BLaER1 (cell line): Measurements from ENCODE around the gene GPC6.

ENCODE experiments used
- H3K27ac ChIP-seq: shearing (Covaris generic); formaldehyde crosslinking; 2 replicates; pipeline ENCODE4 v1.8.1; 2022
- H3K27me3 ChIP-seq: shearing (Covaris generic); formaldehyde crosslinking; 2 replicates; pipeline ENCODE4 v1.8.1; 2022
- H3K36me3 ChIP-seq: shearing (Covaris generic); formaldehyde crosslinking; 2 replicates; pipeline ENCODE4 v1.8.1; 2022
- H3K4me1 ChIP-seq: shearing (Covaris generic); formaldehyde crosslinking; 2 replicates; pipeline ENCODE4 v1.8.1; 2022
- H3K4me2 ChIP-seq: shearing (Covaris generic); formaldehyde crosslinking; 2 replicates; pipeline ENCODE4 v1.8.1; 2022
- H3K4me3 ChIP-seq: shearing (Covaris generic); formaldehyde crosslinking; 2 replicates; pipeline ENCODE4 v1.8.1; 2022
- H3K9ac ChIP-seq: shearing (Covaris generic); formaldehyde crosslinking; 2 replicates; pipeline ENCODE4 v1.8.1; 2022
- H3K9me3 ChIP-seq: shearing (Covaris generic); formaldehyde crosslinking; 2 replicates; pipeline ENCODE4 v1.8.1; 2022
- H4K20me1 ChIP-seq: shearing (Covaris generic); formaldehyde crosslinking; 2 replicates; pipeline ENCODE4 v1.8.1; 2022
- Cebpa-rat ChIP-seq: shearing (Covaris generic); IDR thresholded peaks from 2 replicates; pipeline ENCODE4 v1.8.1; 2022

The GPC6 gene

DNA sequence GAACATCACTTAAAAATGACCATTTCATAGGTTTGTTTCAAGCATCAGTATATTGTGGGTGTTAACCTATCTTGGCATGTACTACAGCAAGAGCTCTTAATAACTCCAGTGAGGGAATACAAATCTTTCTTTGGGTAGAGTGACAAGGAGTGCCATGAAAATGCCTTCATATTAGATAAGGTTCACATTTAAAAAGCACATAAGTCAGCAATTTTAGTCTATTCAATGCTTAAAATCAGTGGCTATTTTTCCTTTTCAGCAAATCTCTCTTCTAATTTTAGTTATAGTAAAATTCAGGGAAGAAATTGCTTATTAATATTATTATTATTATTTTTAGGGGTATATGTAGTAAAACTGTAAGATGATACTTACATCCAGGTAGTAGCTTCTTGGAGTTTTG, 291.1 kb downstream of the GPC6 start:
- H4K20me1 ChIP-seq: no peaks in the 10 kb centered on the region

DNA sequence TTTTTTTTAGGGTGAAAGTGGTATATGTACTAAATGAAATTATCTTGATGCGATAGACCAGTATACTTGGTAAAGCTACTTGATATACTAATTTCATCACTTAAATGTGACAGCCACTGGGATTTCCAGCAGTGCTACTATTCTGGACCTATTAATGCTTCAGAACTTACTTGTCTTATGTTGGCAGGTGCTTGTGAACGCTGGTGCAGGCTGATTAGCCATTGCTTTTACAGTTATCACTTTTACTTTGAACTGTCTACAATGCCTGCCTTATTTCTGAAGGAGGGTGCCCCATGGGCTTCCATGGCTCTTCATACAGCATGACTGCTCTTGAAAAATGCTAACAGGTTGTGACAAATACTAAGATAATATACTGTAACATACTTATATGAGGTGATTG, 294.7 kb downstream of the GPC6 start:
- Histone ChIP-seq H3K4me3 (no peak overlapping the region), H3K4me1 (no peaks in the 10 kb centered on the region), H3K9ac (no peak overlapping the region), H3K27me3 (no peaks in the 10 kb centered on the region), H3K36me3 (no peaks in the 10 kb centered on the region), H3K9me3 (no peaks in the 10 kb centered on the region), H3K27ac (no peak overlapping the region), H3K4me2 (no peak overlapping the region), H4K20me1 (no peaks in the 10 kb centered on the region)
- no peak for TF ChIP-seq Cebpa-rat

More for the DNA sequence above, 291.1 kb downstream of the GPC6 start:
- no peak overlapping the region for H3K4me2 ChIP-seq
- H3K36me3 ChIP-seq: no peaks in the 10 kb centered on the region
- no peak overlapping the region for H3K4me3 ChIP-seq
- H3K9ac ChIP-seq: no peak overlapping the region
- H3K4me1 ChIP-seq: no peaks in the 10 kb centered on the region
- no peaks in the 10 kb centered on the region for H3K9me3 ChIP-seq
- TF ChIP-seq Cebpa-rat: no peak
- H3K27me3 ChIP-seq: no peaks in the 10 kb centered on the region
- no peak overlapping the region for H3K27ac ChIP-seq

- H3K27ac ChIP-seq: no peak overlapping the region
- no peak overlapping the region for H3K4me3 ChIP-seq
- no peak overlapping the region for H3K4me2 ChIP-seq
- H3K27me3 ChIP-seq: no peaks in the 10 kb centered on the region
- no peak for TF ChIP-seq Cebpa-rat
- H3K36me3 ChIP-seq: no peaks in the 10 kb centered on the region
- no peaks in the 10 kb centered on the region for H3K9me3 ChIP-seq
- H4K20me1 ChIP-seq: no peaks in the 10 kb centered on the region
- no peak overlapping the region for H3K9ac ChIP-seq
- H3K4me1 ChIP-seq: no peaks in the 10 kb centered on the region
Measured at GRCh38 chr13:93522501-93522900, 295.9 kb downstream of the GPC6 start.

DNA sequence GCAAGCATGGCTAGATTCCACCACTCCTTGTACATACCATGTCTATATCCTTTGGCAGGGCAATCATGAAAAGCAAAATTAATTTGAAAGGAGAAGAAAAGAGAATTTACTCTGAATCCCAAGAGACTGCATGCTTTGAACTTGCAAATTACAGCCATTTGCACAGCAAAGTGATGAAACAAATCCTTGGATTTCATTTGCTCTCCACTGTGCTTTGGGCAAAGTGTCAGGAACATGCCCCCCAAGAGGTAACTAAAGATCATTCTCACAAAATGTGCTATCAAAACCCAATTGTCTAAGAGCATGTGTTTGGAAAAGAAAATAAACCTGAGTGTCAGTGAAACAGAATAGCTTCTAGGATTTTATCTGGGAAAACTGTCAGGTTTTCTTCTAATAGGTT, 298.5 kb downstream of the GPC6 start:
- Histone ChIP-seq H3K9me3 (no peaks in the 10 kb centered on the region), H3K27me3 (no peaks in the 10 kb centered on the region), H3K4me2 (no peak overlapping the region), H4K20me1 (no peaks in the 10 kb centered on the region), H3K4me3 (no peak overlapping the region), H3K36me3 (no peaks in the 10 kb centered on the region), H3K27ac (no peak overlapping the region), H3K9ac (no peak overlapping the region), H3K4me1 (no peaks in the 10 kb centered on the region)
- TF ChIP-seq Cebpa-rat: no peak

- Histone ChIP-seq H3K27ac (no peak overlapping the region), H3K4me1 (no peaks in the 10 kb centered on the region), H3K36me3 (no peaks in the 10 kb centered on the region), H3K27me3 (no peaks in the 10 kb centered on the region), H3K9me3 (no peaks in the 10 kb centered on the region), H3K9ac (no peak overlapping the region), H3K4me2 (no peak overlapping the region), H3K4me3 (no peak overlapping the region), H4K20me1 (no peaks in the 10 kb centered on the region)
- no peak for TF ChIP-seq Cebpa-rat
Measured at GRCh38 chr13:93527748-93528297, 301.2 kb downstream of the GPC6 start.

DNA sequence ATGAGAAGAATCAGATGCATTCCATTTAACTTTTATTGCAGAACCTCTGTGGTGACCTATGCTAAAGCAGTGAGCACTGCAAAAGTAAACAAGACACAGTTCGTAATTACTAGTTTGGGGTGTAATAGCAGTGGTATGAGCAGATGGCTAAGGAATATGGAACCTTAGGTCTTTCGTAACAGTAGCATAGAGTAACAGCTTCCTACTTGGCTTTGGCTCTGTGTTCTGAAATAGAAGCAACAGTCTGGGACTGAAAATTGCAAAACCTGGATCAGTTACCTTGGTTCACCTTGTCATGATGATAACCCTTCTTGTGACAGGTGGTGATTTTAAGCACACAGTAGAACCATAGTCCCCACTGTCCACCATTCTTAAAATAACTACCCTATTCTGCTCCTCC, 303.4 kb downstream of the GPC6 start:
- Histone ChIP-seq H3K4me2 (no peak overlapping the region), H3K27me3 (no peaks in the 10 kb centered on the region), H4K20me1 (no peaks in the 10 kb centered on the region), H3K27ac (no peak overlapping the region), H3K9ac (no peak overlapping the region), H3K9me3 (no peaks in the 10 kb centered on the region), H3K36me3 (no peaks in the 10 kb centered on the region), H3K4me1 (no peaks in the 10 kb centered on the region), H3K4me3 (no peak overlapping the region)
- TF ChIP-seq Cebpa-rat: no peak

DNA sequence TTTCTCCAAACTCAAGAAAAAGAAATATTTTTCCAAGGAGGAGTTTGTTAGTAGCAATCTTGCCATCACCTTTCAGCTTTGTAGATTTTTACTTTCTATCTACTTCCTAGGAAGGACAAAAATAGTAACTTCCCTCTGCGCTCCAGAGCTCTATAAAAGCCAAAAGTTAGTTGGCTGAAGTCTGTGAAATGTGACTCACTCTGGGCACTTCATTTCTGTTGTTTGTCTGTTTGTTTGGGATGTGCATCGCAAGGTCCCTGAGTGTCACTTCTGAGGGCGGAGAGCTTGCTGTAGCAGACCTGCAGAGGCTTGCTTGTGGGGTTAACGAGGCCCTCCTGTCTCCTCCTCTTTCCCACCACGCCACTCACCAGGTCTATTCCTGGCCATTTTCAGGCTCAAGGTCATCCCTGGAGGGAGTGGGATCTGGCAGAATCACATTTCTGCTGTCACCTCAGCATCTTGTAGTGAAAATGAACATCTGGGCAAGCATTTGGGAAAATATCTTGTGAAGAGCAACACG, 307.6 kb downstream of the GPC6 start:
- TF ChIP-seq Cebpa-rat: no peak
- no peaks in the 10 kb centered on the region for H4K20me1 ChIP-seq
- H3K27ac ChIP-seq: no peak overlapping the region
- no peak overlapping the region for H3K9ac ChIP-seq
- H3K9me3 ChIP-seq: no peaks in the 10 kb centered on the region
- no peaks in the 10 kb centered on the region for H3K36me3 ChIP-seq
- no peak overlapping the region for H3K4me2 ChIP-seq
- H3K27me3 ChIP-seq: no peaks in the 10 kb centered on the region
- H3K4me3 ChIP-seq: no peak overlapping the region
- no peaks in the 10 kb centered on the region for H3K4me1 ChIP-seq

- TF ChIP-seq Cebpa-rat: no peak
- no peak overlapping the region for H3K27ac ChIP-seq
- no peak overlapping the region for H3K4me2 ChIP-seq
- H3K36me3 ChIP-seq: no peaks in the 10 kb centered on the region
- H3K4me1 ChIP-seq: no peaks in the 10 kb centered on the region
- H3K9ac ChIP-seq: no peak overlapping the region
- H3K4me3 ChIP-seq: no peak overlapping the region
- no peaks in the 10 kb centered on the region for H4K20me1 ChIP-seq
- no peaks in the 10 kb centered on the region for H3K27me3 ChIP-seq
- no peaks in the 10 kb centered on the region for H3K9me3 ChIP-seq
Measured at GRCh38 chr13:93535251-93535650, 308.6 kb downstream of the GPC6 start.

DNA sequence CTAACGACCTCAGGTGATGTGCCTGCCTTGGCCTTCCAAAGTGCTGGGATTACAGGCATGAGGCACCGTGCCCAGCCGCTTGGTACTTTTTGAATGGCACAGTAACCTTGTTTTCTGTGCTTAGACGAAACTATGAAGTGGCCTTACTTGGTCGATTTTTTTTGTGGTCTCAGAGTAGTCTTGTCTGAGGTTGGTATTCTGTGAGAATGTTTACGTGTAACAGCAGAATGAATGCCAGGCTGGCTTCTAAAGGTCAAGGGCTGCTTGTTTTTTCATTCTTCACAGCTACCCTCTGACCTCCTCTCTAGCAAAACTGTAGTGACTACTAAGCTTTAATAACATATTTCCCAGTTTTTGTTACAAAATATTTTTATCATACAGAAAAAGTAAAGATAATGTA, 313.3 kb downstream of the GPC6 start:
- H3K4me2 ChIP-seq: no peak overlapping the region
- TF ChIP-seq Cebpa-rat: no peak
- H4K20me1 ChIP-seq: no peaks in the 10 kb centered on the region
- H3K27ac ChIP-seq: no peak overlapping the region
- H3K9ac ChIP-seq: no peak overlapping the region
- no peaks in the 10 kb centered on the region for H3K27me3 ChIP-seq
- no peak overlapping the region for H3K4me3 ChIP-seq
- H3K36me3 ChIP-seq: no peaks in the 10 kb centered on the region
- H3K9me3 ChIP-seq: no peaks in the 10 kb centered on the region
- H3K4me1 ChIP-seq: no peaks in the 10 kb centered on the region

GRCh38 chr13:93547886-93548285, 321.3 kb downstream of the GPC6 start:
- no peak overlapping the region for H3K4me2 ChIP-seq
- no peaks in the 10 kb centered on the region for H4K20me1 ChIP-seq
- H3K9ac ChIP-seq: no peak overlapping the region
- no peaks in the 10 kb centered on the region for H3K9me3 ChIP-seq
- H3K4me1 ChIP-seq: no peaks in the 10 kb centered on the region
- H3K27me3 ChIP-seq: no peaks in the 10 kb centered on the region
- no peak overlapping the region for H3K27ac ChIP-seq
- TF ChIP-seq Cebpa-rat: no peak
- H3K36me3 ChIP-seq: no peaks in the 10 kb centered on the region
- H3K4me3 ChIP-seq: no peak overlapping the region
